OCI-LY7 (cell line): ENCODE data around the gene PLEKHH1.

Source experiments
- CTCF ChIP-seq: fragments of 200-600 bp; sonication (generic); conservative IDR thresholded peaks from 2 replicates; pipeline ENCODE4 v1.5.1; 2014; ENCODE audit warnings: mild to moderate bottlenecking, antibody characterized with exemption, low read length, moderate library complexity, mixed read lengths
- EZH2phosphoT487 ChIP-seq: fragments of 200-600 bp; sonication (generic); IDR thresholded peaks from 2 replicates; pipeline ENCODE4 v1.6.1; 2018; ENCODE audit warnings: low read depth, borderline replicate concordance, mild to moderate bottlenecking, mixed run types, antibody characterized with exemption, low read length, moderate library complexity, mixed read lengths

- TF ChIP-seq CTCF (no peak), EZH2phosphoT487 (no peak)
These were observed 488 bp upstream of the PLEKHH1 start for GRCh38 chr14:67532606-67532997.
